GM23338 (cell line): Measurements from ENCODE around the gene GOLT1B. TPM values are rescaled to one million over a fixed set of nuclear protein-coding genes. Genes with fewer than 3 reads are reported as not detected.

Experiments
- ATAC-seq: fragments of 200-7000 bp; cut with Tn5 transposase; 3 replicates; pipeline ENCODE4 v1.9.1; 2020
- DNase-seq: peaks from one replicate; pipeline ENCODE4 v3.0.0-alpha.2; 2015; ENCODE audit warnings: low spot score
- H2AFZ ChIP-seq: fragments of 200-600 bp; sonication (generic); 2 replicates; pipeline ENCODE4 v1.8.0; 2016; ENCODE audit warnings: antibody characterized with exemption, mild to moderate bottlenecking, moderate library complexity
- H3F3A ChIP-seq: fragments of 200-600 bp; sonication (generic); replicated peaks from 2 replicates; pipeline ENCODE4 v1.8.0; 2017; ENCODE audit warnings: antibody characterized with exemption, mixed run types, low read depth
- H3K27ac ChIP-seq: fragments of 200-600 bp; sonication (generic); 2 replicates; pipeline ENCODE4 v1.6.1; 2016; ENCODE audit warnings: low read depth
- H3K27me3 ChIP-seq: fragments of 200-600 bp; sonication (generic); 2 replicates; pipeline ENCODE4 v1.8.0; 2016; ENCODE audit warnings: mild to moderate bottlenecking, mixed run types, moderate library complexity; ENCODE audit not compliant: insufficient read depth
- H3K36me3 ChIP-seq: fragments of 200-600 bp; sonication (generic); 2 replicates; pipeline ENCODE4 v1.8.0; 2016; ENCODE audit warnings: mild to moderate bottlenecking; ENCODE audit not compliant: insufficient read depth
- H3K4me1 ChIP-seq: fragments of 200-600 bp; sonication (generic); 2 replicates; pipeline ENCODE4 v1.8.0; 2016; ENCODE audit warnings: mild to moderate bottlenecking, moderate library complexity; ENCODE audit not compliant: insufficient read depth
- H3K4me2 ChIP-seq: fragments of 200-600 bp; sonication (generic); 2 replicates; pipeline ENCODE4 v1.7.1; 2017; ENCODE audit warnings: mixed run types
- H3K4me3 ChIP-seq: fragments of 200-600 bp; sonication (generic); 2 replicates; pipeline ENCODE4 v1.6.1; 2016; ENCODE audit warnings: mixed run types
- H3K79me2 ChIP-seq: fragments of 200-600 bp; sonication (generic); replicated peaks from 2 replicates; pipeline ENCODE4 v1.8.0; 2017; ENCODE audit warnings: mild to moderate bottlenecking; ENCODE audit not compliant: insufficient read depth
- H3K9me2 ChIP-seq: fragments of 200-600 bp; sonication (generic); 2 replicates; pipeline ENCODE4 v1.8.0; 2017; ENCODE audit not compliant: insufficient read depth
- H4K20me1 ChIP-seq: fragments of 200-600 bp; sonication (generic); replicated peaks from 2 replicates; pipeline ENCODE4 v1.8.0; 2017; ENCODE audit warnings: mild to moderate bottlenecking; ENCODE audit not compliant: insufficient read depth
- H3K27ac Mint-ChIP-seq: 2 replicates; pipeline ENCODE4 v1.8.0; 2020; ENCODE audit warnings: inconsistent platforms, mild to moderate bottlenecking, moderate library complexity, mixed read lengths
- H3K27me3 Mint-ChIP-seq: 3 replicates; pipeline ENCODE4 v1.8.0; 2022; ENCODE audit warnings: low read depth, mild to moderate bottlenecking, moderate library complexity, mixed read lengths, inconsistent platforms; ENCODE audit not compliant: insufficient read depth, poor library complexity
- H3K36me3 Mint-ChIP-seq: 3 replicates; pipeline ENCODE4 v1.8.0; 2021; ENCODE audit warnings: low read depth, mild to moderate bottlenecking, inconsistent platforms, moderate library complexity, mixed read lengths
- H3K4me1 Mint-ChIP-seq: 3 replicates; pipeline ENCODE4 v1.8.0; 2020; ENCODE audit warnings: mild to moderate bottlenecking, inconsistent platforms, mixed read lengths
- H3K4me3 Mint-ChIP-seq: 3 replicates; pipeline ENCODE4 v1.8.0; 2021; ENCODE audit warnings: moderate library complexity, mild to moderate bottlenecking, inconsistent platforms, mixed read lengths
- H3K9me3 Mint-ChIP-seq: 3 replicates; pipeline ENCODE4 v1.8.0; 2020; ENCODE audit warnings: moderate library complexity, mild to moderate bottlenecking, inconsistent platforms, mixed read lengths
- CREB1 ChIP-seq: fragments of 250-450 bp; sonication (Bioruptor Pico); IDR thresholded peaks from 2 replicates; pipeline ENCODE4 v1.5.0; 2020; ENCODE audit warnings: low read depth, mild to moderate bottlenecking, moderate library complexity
- CTCF ChIP-seq, 2 experiments: fragments of 200-600 bp in 1 of 2; sonication (generic) in 1 of 2; conservative IDR thresholded peaks; 2 replicates each; pipeline versions ENCODE4 v1.5.1 to v1.6.1; 2016 to 2017; ENCODE audit warnings: antibody characterized with exemption in 2 of 2, low read depth in 2 of 2, mild to moderate bottlenecking in 2 of 2, moderate library complexity in 1 of 2
- EZH2 ChIP-seq: fragments of 200-600 bp; sonication (generic); IDR thresholded peaks from one replicate; pipeline ENCODE4 v1.8.0; 2017; ENCODE audit warnings: antibody characterized with exemption, mild to moderate bottlenecking, low read depth; ENCODE audit not compliant: unreplicated experiment
- EZH2phosphoT487 ChIP-seq: fragments of 200-600 bp; sonication (generic); IDR thresholded peaks from one replicate; pipeline ENCODE4 v1.8.1; 2018; ENCODE audit warnings: antibody characterized with exemption; ENCODE audit not compliant: unreplicated experiment
- JUNB ChIP-seq: IDR thresholded peaks from one replicate; pipeline ENCODE4 v1.6.1; 2016; ENCODE audit warnings: antibody characterized with exemption; ENCODE audit not compliant: unreplicated experiment
- NANOG ChIP-seq: IDR thresholded peaks from 2 replicates; pipeline ENCODE4 v1.6.1; 2016; ENCODE audit warnings: antibody characterized with exemption, borderline replicate concordance
- POLR2AphosphoS5 ChIP-seq: IDR thresholded peaks from 2 replicates; pipeline ENCODE4 v1.6.1; 2016; ENCODE audit warnings: antibody characterized with exemption, low read depth
- STAT1 ChIP-seq: IDR thresholded peaks from one replicate; pipeline ENCODE4 v1.6.1; 2016; ENCODE audit warnings: antibody characterized with exemption; ENCODE audit not compliant: unreplicated experiment
- ZNF114 ChIP-seq: fragments of 250-450 bp; sonication (Bioruptor Pico); IDR thresholded peaks from 2 replicates; pipeline ENCODE4 v1.5.0; 2020; ENCODE audit warnings: mild to moderate bottlenecking, moderate library complexity
- ZNF331 ChIP-seq: fragments of 250-450 bp; sonication (Bioruptor Pico); IDR thresholded peaks from 2 replicates; pipeline ENCODE4 v1.5.0; 2020; ENCODE audit warnings: low read depth, mild to moderate bottlenecking, moderate library complexity
- ZNF462 ChIP-seq: fragments of 250-450 bp; sonication (Bioruptor Pico); IDR thresholded peaks from 2 replicates; pipeline ENCODE4 v1.5.0; 2020; ENCODE audit warnings: mild to moderate bottlenecking, moderate library complexity
- polyA plus RNA-seq: library from polyadenylated mRNA; unstranded; fragments of >200 nt; fragmentation: Nextera tagmentation; extraction: Ambion mirVana; gene quantifications from 2 replicates; pipeline ENCODE4 v1.2.1, GENCODE V29; 2016
- total RNA-seq: library from RNA; depleted of rRNA; stranded (reverse); fragments of >200 nt; shearing (Covaris generic); gene quantifications from 2 replicates; pipeline ENCODE4 v1.2.3, GENCODE V29; 2014
- TF ChIP-seq, protein P1 (sequence below): IDR thresholded peaks from 2 replicates; pipeline ENCODE4 v1.6.1; 2016; ENCODE audit warnings: antibody characterized with exemption
- TF ChIP-seq, protein P2 (sequence below): IDR thresholded peaks from one replicate; pipeline ENCODE4 v1.6.1; 2018; ENCODE audit warnings: antibody characterized with exemption; ENCODE audit not compliant: unreplicated experiment

The GOLT1B gene
- total and polyA plus RNA-seq, 2 experiments from 2014 or later, result 24.3 to 41.7 TPM

DNA sequence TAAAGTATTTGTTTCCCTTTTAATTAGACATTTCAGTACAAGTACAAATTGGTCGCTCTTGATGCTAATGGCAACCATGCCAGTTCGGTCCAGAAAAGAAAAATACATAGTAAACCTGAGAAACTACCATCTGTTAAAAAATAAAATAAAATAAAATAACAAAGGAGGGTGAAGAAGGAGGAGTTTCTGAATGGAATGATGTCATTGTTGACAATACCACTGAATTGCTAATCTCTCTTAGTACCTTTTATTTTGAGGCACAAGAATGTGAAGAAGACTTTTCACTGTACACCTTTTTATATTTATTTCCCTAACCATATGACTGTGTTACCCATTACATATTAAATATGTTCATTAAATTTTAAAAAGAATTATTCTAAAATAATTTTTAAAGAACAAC lies 44.0 kb downstream of the GOLT1B start:
- Histone ChIP-seq H3K27ac (no peak overlapping the region), H3K4me1 (no peaks in the 10 kb centered on the region), H2AFZ (no peak overlapping the region), H3K4me2 (no peak overlapping the region), H3K27me3 (no peaks in the 10 kb centered on the region), H3K9me2 (no peaks in the 10 kb centered on the region), H3K4me3 (no peak overlapping the region), H3F3A (no peaks in the 10 kb centered on the region), H3K79me2 (no peaks in the 10 kb centered on the region), H4K20me1 (no peaks in the 10 kb centered on the region), H3K36me3 (no peaks in the 10 kb centered on the region)
- ATAC-seq, result no peak
- TF ChIP-seq CREB1 (no peak), ZNF114 (CRISPR knock-in tag) (no peak), CTCF (conservative IDR thresholded peaks at IDR 0.05; ENCODE audit: low read depth in 2 of 2) (no peak), NANOG (no peak), ZNF462 (CRISPR knock-in tag) (no peak), JUNB (no peak), ZNF331 (CRISPR knock-in tag) (no peak), POLR2AphosphoS5 (no peak), EZH2 (no peak), EZH2phosphoT487 (no peak), STAT1 (no peak)
- TF ChIP-seq, protein P1, sequence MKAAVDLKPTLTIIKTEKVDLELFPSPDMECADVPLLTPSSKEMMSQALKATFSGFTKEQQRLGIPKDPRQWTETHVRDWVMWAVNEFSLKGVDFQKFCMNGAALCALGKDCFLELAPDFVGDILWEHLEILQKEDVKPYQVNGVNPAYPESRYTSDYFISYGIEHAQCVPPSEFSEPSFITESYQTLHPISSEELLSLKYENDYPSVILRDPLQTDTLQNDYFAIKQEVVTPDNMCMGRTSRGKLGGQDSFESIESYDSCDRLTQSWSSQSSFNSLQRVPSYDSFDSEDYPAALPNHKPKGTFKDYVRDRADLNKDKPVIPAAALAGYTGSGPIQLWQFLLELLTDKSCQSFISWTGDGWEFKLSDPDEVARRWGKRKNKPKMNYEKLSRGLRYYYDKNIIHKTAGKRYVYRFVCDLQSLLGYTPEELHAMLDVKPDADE, result no peak
- TF ChIP-seq, protein P2, sequence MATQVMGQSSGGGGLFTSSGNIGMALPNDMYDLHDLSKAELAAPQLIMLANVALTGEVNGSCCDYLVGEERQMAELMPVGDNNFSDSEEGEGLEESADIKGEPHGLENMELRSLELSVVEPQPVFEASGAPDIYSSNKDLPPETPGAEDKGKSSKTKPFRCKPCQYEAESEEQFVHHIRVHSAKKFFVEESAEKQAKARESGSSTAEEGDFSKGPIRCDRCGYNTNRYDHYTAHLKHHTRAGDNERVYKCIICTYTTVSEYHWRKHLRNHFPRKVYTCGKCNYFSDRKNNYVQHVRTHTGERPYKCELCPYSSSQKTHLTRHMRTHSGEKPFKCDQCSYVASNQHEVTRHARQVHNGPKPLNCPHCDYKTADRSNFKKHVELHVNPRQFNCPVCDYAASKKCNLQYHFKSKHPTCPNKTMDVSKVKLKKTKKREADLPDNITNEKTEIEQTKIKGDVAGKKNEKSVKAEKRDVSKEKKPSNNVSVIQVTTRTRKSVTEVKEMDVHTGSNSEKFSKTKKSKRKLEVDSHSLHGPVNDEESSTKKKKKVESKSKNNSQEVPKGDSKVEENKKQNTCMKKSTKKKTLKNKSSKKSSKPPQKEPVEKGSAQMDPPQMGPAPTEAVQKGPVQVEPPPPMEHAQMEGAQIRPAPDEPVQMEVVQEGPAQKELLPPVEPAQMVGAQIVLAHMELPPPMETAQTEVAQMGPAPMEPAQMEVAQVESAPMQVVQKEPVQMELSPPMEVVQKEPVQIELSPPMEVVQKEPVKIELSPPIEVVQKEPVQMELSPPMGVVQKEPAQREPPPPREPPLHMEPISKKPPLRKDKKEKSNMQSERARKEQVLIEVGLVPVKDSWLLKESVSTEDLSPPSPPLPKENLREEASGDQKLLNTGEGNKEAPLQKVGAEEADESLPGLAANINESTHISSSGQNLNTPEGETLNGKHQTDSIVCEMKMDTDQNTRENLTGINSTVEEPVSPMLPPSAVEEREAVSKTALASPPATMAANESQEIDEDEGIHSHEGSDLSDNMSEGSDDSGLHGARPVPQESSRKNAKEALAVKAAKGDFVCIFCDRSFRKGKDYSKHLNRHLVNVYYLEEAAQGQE, result no peak
- Mint-ChIP-seq H3K4me1 (no peaks in the 10 kb centered on the region), H3K9me3 (no peaks in the 10 kb centered on the region), H3K27me3 (peaks cover 2% of the 10 kb centered on the region), H3K27ac (no peak overlapping the region), H3K4me3 (no peak overlapping the region), H3K36me3 (no peaks in the 10 kb centered on the region)
- no peak for DNase-seq
